ENCODE data around the gene ERGIC2.

The ERGIC2 gene

GRCh38 chr12:29374913-29375312, 6.1 kb downstream of the ERGIC2 start:
- H3K4me3 ChIP-seq (ENCODE audit: low read depth, low read length), result no peak overlapping the region
- TF ChIP-seq, protein P1, sequence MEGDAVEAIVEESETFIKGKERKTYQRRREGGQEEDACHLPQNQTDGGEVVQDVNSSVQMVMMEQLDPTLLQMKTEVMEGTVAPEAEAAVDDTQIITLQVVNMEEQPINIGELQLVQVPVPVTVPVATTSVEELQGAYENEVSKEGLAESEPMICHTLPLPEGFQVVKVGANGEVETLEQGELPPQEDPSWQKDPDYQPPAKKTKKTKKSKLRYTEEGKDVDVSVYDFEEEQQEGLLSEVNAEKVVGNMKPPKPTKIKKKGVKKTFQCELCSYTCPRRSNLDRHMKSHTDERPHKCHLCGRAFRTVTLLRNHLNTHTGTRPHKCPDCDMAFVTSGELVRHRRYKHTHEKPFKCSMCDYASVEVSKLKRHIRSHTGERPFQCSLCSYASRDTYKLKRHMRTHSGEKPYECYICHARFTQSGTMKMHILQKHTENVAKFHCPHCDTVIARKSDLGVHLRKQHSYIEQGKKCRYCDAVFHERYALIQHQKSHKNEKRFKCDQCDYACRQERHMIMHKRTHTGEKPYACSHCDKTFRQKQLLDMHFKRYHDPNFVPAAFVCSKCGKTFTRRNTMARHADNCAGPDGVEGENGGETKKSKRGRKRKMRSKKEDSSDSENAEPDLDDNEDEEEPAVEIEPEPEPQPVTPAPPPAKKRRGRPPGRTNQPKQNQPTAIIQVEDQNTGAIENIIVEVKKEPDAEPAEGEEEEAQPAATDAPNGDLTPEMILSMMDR (IDR thresholded peaks at IDR 0.05; ENCODE audit: borderline replicate concordance, insufficient read depth, low read depth, low read length), result no peak

DNA sequence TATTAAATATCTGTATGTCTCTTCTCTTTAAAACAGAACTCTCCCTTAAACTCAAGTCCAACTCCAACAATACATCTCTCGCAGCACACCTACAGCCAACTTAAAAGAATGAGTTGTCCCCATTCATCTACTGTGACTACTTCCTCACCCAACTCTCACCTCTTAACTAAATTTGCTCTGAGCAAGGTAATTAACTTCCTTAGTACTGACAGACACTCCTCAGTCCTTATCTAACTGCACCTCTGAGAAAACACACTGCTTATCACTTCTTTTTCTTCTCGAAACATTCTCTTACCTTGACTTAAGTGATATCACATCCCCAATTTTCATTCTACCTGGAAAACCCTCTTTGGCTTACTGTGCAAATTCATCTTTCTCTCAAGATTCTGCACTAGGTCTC, 7.0 kb downstream of the ERGIC2 start:
- no peak overlapping the region for H3K4me3 ChIP-seq (ENCODE audit: low read depth, low read length)
- TF ChIP-seq, protein P1 (IDR thresholded peaks at IDR 0.05; ENCODE audit: borderline replicate concordance, insufficient read depth, low read depth, low read length), result no peak

- TF ChIP-seq, protein P1 (IDR thresholded peaks at IDR 0.05; ENCODE audit: borderline replicate concordance, insufficient read depth, low read depth, low read length), result no peak
- no peak overlapping the region for H3K4me3 ChIP-seq (ENCODE audit: low read depth, low read length)
These were observed 15.9 kb downstream of the ERGIC2 start for GRCh38 chr12:29365091-29365490.

- no peak overlapping the region for H3K4me3 ChIP-seq (ENCODE audit: low read depth, low read length)
- TF ChIP-seq, protein P1 (IDR thresholded peaks at IDR 0.05; ENCODE audit: borderline replicate concordance, insufficient read depth, low read depth, low read length), result no peak
These were observed 26.0 kb downstream of the ERGIC2 start for GRCh38 chr12:29354954-29355353.

- TF ChIP-seq, protein P1 (IDR thresholded peaks at IDR 0.05; ENCODE audit: borderline replicate concordance, insufficient read depth, low read depth, low read length), result no peak
- no peak overlapping the region for H3K4me3 ChIP-seq (ENCODE audit: low read depth, low read length)
These were observed 30.9 kb downstream of the ERGIC2 start for GRCh38 chr12:29350080-29350479.

DNA sequence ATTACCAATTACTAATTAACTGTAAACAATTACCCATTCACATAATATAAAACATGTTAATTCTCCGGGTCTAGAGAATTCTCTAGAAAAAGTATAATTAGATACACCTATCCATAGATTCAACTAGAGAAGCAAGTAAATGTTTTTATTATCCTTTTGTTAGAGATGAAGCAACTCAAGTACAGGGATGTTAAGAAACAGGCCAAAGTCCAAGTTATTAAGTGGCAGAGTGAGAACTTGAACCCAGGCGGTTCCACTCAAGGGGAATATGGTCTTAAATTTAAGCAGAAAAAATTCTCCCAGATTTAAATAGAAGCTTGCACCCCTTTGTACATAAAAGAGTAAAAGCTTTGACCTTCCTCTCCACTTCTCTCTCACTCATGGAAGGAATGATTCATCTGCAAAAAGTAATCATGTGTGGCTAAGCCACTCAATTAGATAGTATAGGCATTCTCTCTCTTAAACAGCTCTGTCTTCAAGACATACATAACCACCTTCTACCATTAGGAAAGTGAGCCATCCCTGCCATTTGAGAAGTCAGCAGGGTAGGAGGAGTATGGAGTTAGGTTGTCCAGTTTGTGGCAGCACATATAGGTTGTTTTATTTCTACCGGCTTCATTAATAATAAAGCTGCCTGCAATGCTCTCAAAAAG, 34.1 kb downstream of the ERGIC2 start:
- TF ChIP-seq, protein P1 (IDR thresholded peaks at IDR 0.05; ENCODE audit: borderline replicate concordance, insufficient read depth, low read depth, low read length), result no peak
- H3K4me3 ChIP-seq (ENCODE audit: low read depth, low read length), result no peak overlapping the region

GRCh38 chr12:29343022-29343799, 37.8 kb downstream of the ERGIC2 start:
- TF ChIP-seq, protein P1 (IDR thresholded peaks at IDR 0.05; ENCODE audit: borderline replicate concordance, insufficient read depth, low read depth, low read length), result no peak

More at GRCh38 chr12:29343022-29343799, 37.8 kb downstream of the ERGIC2 start:
- no peak overlapping the region for H3K4me3 ChIP-seq (ENCODE audit: low read depth, low read length)
